HepG2 (cell line): Measurements from ENCODE around the gene HCN4. TPM values are rescaled to one million over a fixed set of nuclear protein-coding genes. Genes with fewer than 3 reads are reported as not detected.

Experiments
- DBP ChIP-seq: sonication (generic); formaldehyde crosslinking; IDR thresholded peaks from 2 replicates; pipeline ENCODE4 v1.4.0; 2020; ENCODE audit warnings: missing genetic modification reagents; ENCODE audit errors: not compliant biosample characterization
- EEA1 ChIP-seq: sonication (generic); formaldehyde crosslinking; IDR thresholded peaks from 2 replicates; pipeline ENCODE4 v1.5.1; 2020; ENCODE audit warnings: mild to moderate bottlenecking, missing genetic modification reagents, borderline replicate concordance
- FUBP1 ChIP-seq: sonication (generic); formaldehyde crosslinking; IDR thresholded peaks from 2 replicates; pipeline ENCODE4 v1.5.1; 2020; ENCODE audit warnings: missing genetic modification reagents, mild to moderate bottlenecking, borderline replicate concordance
- GPN1 ChIP-seq: sonication (generic); formaldehyde crosslinking; IDR thresholded peaks from 2 replicates; pipeline ENCODE4 v1.5.1; 2020; ENCODE audit warnings: missing genetic modification reagents, borderline replicate concordance
- HDAC6 ChIP-seq: fragments of 200-600 bp; sonication (generic); IDR thresholded peaks from 2 replicates; pipeline ENCODE4 v1.7.0; 2017; ENCODE audit warnings: mild to moderate bottlenecking, antibody characterized with exemption, low read length, low read depth
- HINFP ChIP-seq: sonication (generic); formaldehyde crosslinking; IDR thresholded peaks from 2 replicates; pipeline ENCODE4 v1.4.0; 2020; ENCODE audit warnings: low read depth, mild to moderate bottlenecking, missing genetic modification reagents
- IKZF1 ChIP-seq: fragments of 450-650 bp; IDR thresholded peaks from 2 replicates; pipeline ENCODE4 v1.7.1; 2016
- LRRFIP1 ChIP-seq: sonication (generic); formaldehyde crosslinking; conservative IDR thresholded peaks from 2 replicates; pipeline ENCODE4 v1.4.0; 2020; ENCODE audit warnings: missing genetic modification reagents
- MXD4 ChIP-seq: IDR thresholded peaks from 2 replicates; pipeline ENCODE4 v1.6.1; 2016; ENCODE audit warnings: mild to moderate bottlenecking, missing biosample characterization, missing genetic modification reagents
- PITX1 ChIP-seq: sonication (generic); formaldehyde crosslinking; IDR thresholded peaks from 2 replicates; pipeline ENCODE4 v1.5.1; 2020; ENCODE audit warnings: mild to moderate bottlenecking, missing genetic modification reagents
- RARA ChIP-seq: IDR thresholded peaks from 2 replicates; pipeline ENCODE4 v1.6.1; 2016; ENCODE audit warnings: missing genetic modification reagents, missing compliant biosample characterization
- RFX3 ChIP-seq: IDR thresholded peaks from 2 replicates; pipeline ENCODE4 v1.6.1; 2016; ENCODE audit warnings: missing biosample characterization, missing genetic modification reagents
- TBL1XR1 ChIP-seq: fragments of 150-350 bp; IDR thresholded peaks from 2 replicates; pipeline ENCODE4 v1.6.1; 2014; ENCODE audit warnings: borderline replicate concordance, low read length; ENCODE audit not compliant: partially characterized antibody
- TOE1 ChIP-seq: sonication (generic); formaldehyde crosslinking; IDR thresholded peaks from 2 replicates; pipeline ENCODE4 v1.4.0; 2020; ENCODE audit warnings: mild to moderate bottlenecking, missing genetic modification reagents
- ZFAT ChIP-seq: sonication (generic); formaldehyde crosslinking; conservative IDR thresholded peaks from 2 replicates; pipeline ENCODE4 v1.8.1; 2023; ENCODE audit warnings: missing genetic modification reagents, inconsistent platforms
- ZFY ChIP-seq: sonication (generic); formaldehyde crosslinking; IDR thresholded peaks from 2 replicates; pipeline ENCODE4 v1.4.0; 2020; ENCODE audit warnings: missing genetic modification reagents
- ZNF207 ChIP-seq: fragments of 450-650 bp; IDR thresholded peaks from 2 replicates; pipeline ENCODE4 v1.6.1; 2016; ENCODE audit warnings: antibody characterized with exemption, borderline replicate concordance
- ZNF329 ChIP-seq: sonication (generic); formaldehyde crosslinking; IDR thresholded peaks from 2 replicates; pipeline ENCODE4 v1.9.0; 2021; ENCODE audit warnings: low read depth, mild to moderate bottlenecking, missing genetic modification reagents
- ZNF446 ChIP-seq: sonication (generic); formaldehyde crosslinking; IDR thresholded peaks from 2 replicates; pipeline ENCODE4 v1.5.0; 2020; ENCODE audit warnings: mild to moderate bottlenecking, missing genetic modification reagents
- ZNF510 ChIP-seq: sonication (generic); formaldehyde crosslinking; IDR thresholded peaks from 2 replicates; pipeline ENCODE4 v1.4.0; 2020; ENCODE audit warnings: low read depth, mild to moderate bottlenecking, missing genetic modification reagents
- ZNF615 ChIP-seq: sonication (generic); formaldehyde crosslinking; IDR thresholded peaks from 2 replicates; pipeline ENCODE4 v1.5.0; 2020; ENCODE audit warnings: mild to moderate bottlenecking, missing genetic modification reagents, borderline replicate concordance
- ZNF83 ChIP-seq: sonication (generic); formaldehyde crosslinking; IDR thresholded peaks from 2 replicates; pipeline ENCODE4 v1.4.0; 2020; ENCODE audit warnings: missing genetic modification reagents, mild to moderate bottlenecking, borderline replicate concordance
- ZNF841 ChIP-seq: sonication (generic); formaldehyde crosslinking; IDR thresholded peaks from 2 replicates; pipeline ENCODE4 v1.8.1; 2023; ENCODE audit warnings: missing genetic modification reagents, borderline replicate concordance
- ZZZ3 ChIP-seq: sonication (generic); formaldehyde crosslinking; IDR thresholded peaks from 2 replicates; pipeline ENCODE4 v1.4.0; 2020; ENCODE audit warnings: missing genetic modification reagents, mild to moderate bottlenecking, borderline replicate concordance
- polyA plus RNA-seq, 8 experiments: library from polyadenylated mRNA; depleted of rRNA in 3 of 8; stranded (reverse) in 7 of 8; unstranded in 1 of 8; fragments of >200 nt; fragmentation: Illumina TruSeq in 4 of 8; extraction: Trizol in 4 of 8; gene quantifications; 2 replicates each; pipeline versions ENCODE4 v1.2.1 to v1.2.3, GENCODE V29; 2011 to 2016; ENCODE audit warnings: low read depth in 4 of 8, missing spikeins in 1 of 8, mixed read lengths in 1 of 8; ENCODE audit not compliant: insufficient read depth in 1 of 8
- total RNA-seq, 5 experiments: library from RNA; depleted of rRNA; stranded (reverse); fragments of >200 nt; fragmentation: Illumina TruSeq; extraction: Trizol; gene quantifications; 2 replicates each; pipeline ENCODE4 v1.2.3, GENCODE V29; 2016; ENCODE audit warnings: low read depth in 1 of 5

The HCN4 gene
- total and polyA plus RNA-seq, 2 of the 13 experiments (the other 11 are each of a cell fraction or from before 2014, with no cell fraction given), result not detected

GRCh38 chr15:73346735-73347312, 21.9 kb downstream of the HCN4 start (continued):
- TF ChIP-seq HINFP (CRISPR knock-in tag), result no peak
- TF ChIP-seq RARA (CRISPR knock-in tag), result peak; percentile 67
- TF ChIP-seq FUBP1 (CRISPR knock-in tag), result no peak
- TF ChIP-seq GPN1 (CRISPR knock-in tag), result peak; percentile 93; the same call in 1 of the 2 replicates
- no peak for TF ChIP-seq EEA1
- TF ChIP-seq ZNF329 (CRISPR knock-in tag), result 0 out of 2 replicates have a peak, but pooled peaks have one; percentile 28
- TF ChIP-seq DBP (CRISPR knock-in tag), result no peak
- TF ChIP-seq ZNF510 (CRISPR knock-in tag), result no peak
- no peak for TF ChIP-seq IKZF1
- 0 out of 2 replicates have a peak, but pooled peaks have one; percentile 68 for TF ChIP-seq LRRFIP1 (CRISPR knock-in tag)
- TF ChIP-seq ZNF841 (CRISPR knock-in tag), result no peak
- no peak for TF ChIP-seq ZNF83
- no peak for TF ChIP-seq ZFY (CRISPR knock-in tag)
- TF ChIP-seq ZNF207, result no peak
- TF ChIP-seq TBL1XR1, result no peak
- no peak for TF ChIP-seq ZFAT (CRISPR knock-in tag)
- TF ChIP-seq PITX1 (CRISPR knock-in tag), result no peak
- peak; percentile 39; the same call in 1 of the 2 replicates for TF ChIP-seq MXD4 (CRISPR knock-in tag)
- no peak for TF ChIP-seq HDAC6
- no peak for TF ChIP-seq ZZZ3 (CRISPR knock-in tag)
- no peak for TF ChIP-seq ZNF615 (CRISPR knock-in tag)
- TF ChIP-seq TOE1, result no peak
- TF ChIP-seq RFX3 (CRISPR knock-in tag), result no peak
- no peak for TF ChIP-seq ZNF446 (CRISPR knock-in tag)
